HEK293 (cell line): ENCODE measurements around the gene AKAP6.

ENCODE experiments used
- CTCF ChIA-PET: fragments of 350-600 bp; formaldehyde crosslinking; extraction: SDS; loops from one replicate; lab custom pipeline; 2021; ENCODE audit warnings: antibody characterized with exemption; lab: Yijun Ruan, JAX
- POLR2A ChIA-PET: fragments of 300-600 bp; formaldehyde crosslinking; extraction: SDS; loops from one replicate; lab custom pipeline; 2020; ENCODE audit warnings: antibody characterized with exemption, inconsistent platforms; lab: Yijun Ruan, JAX
- H3K27ac ChIP-seq: fragments of 200-500 bp; sonication (Bioruptor generic); 2 replicates; pipeline ENCODE4 v1.5.1; 2014; ENCODE audit warnings: low read depth, low read length, control low read depth, inconsistent platforms; ENCODE audit errors: extremely low read depth
- H3K36me3 ChIP-seq, 2 experiments: fragments of 200-500 bp in 1 of 2; sonication (Bioruptor generic) in 1 of 2; 1 replicate in 1 of 2; 2 replicates in 1 of 2; pipeline ENCODE4 v1.5.1; 2014 to 2017; ENCODE audit warnings: inconsistent platforms in 2 of 2, low read length in 2 of 2; ENCODE audit not compliant: control insufficient read depth in 2 of 2, insufficient read depth in 1 of 2
- H3K4me1 ChIP-seq: fragments of 200-500 bp; sonication (Bioruptor generic); 2 replicates; pipeline ENCODE4 v1.5.1; 2014; ENCODE audit warnings: mild to moderate bottlenecking, low read length, inconsistent platforms; ENCODE audit not compliant: control insufficient read depth, insufficient read depth
- H3K4me3 ChIP-seq: 2 replicates; pipeline ENCODE4 v1.5.1; 2011; ENCODE audit warnings: low read depth, mild to moderate bottlenecking, control low read depth, low read length, moderate library complexity
- H3K9me3 ChIP-seq: fragments of 200-500 bp; sonication (Bioruptor generic); 2 replicates; pipeline ENCODE4 v1.5.1; 2014; ENCODE audit warnings: low read depth, low read length, inconsistent platforms; ENCODE audit not compliant: control insufficient read depth, insufficient read depth
- GLI4 ChIP-seq: fragments of 450-650 bp; formaldehyde crosslinking; IDR thresholded peaks from 2 replicates; pipeline ENCODE4 v1.5.1; 2016; ENCODE audit warnings: missing biosample characterization, missing genetic modification characterization
- GLIS1 ChIP-seq: fragments of 450-650 bp; formaldehyde crosslinking; IDR thresholded peaks from 2 replicates; pipeline ENCODE4 v1.5.1; 2016; ENCODE audit warnings: missing biosample characterization, missing genetic modification characterization
- MYNN ChIP-seq: fragments of 450-650 bp; formaldehyde crosslinking; IDR thresholded peaks from 2 replicates; pipeline ENCODE4 v1.5.1; 2016; ENCODE audit warnings: missing biosample characterization, missing genetic modification characterization, borderline replicate concordance
- RBAK ChIP-seq: fragments of 450-650 bp; formaldehyde crosslinking; IDR thresholded peaks from 2 replicates; pipeline ENCODE4 v1.5.1; 2016; ENCODE audit warnings: missing biosample characterization, missing genetic modification characterization
- ZBTB1 ChIP-seq: fragments of 450-650 bp; formaldehyde crosslinking; IDR thresholded peaks from 2 replicates; pipeline ENCODE4 v1.5.1; 2016; ENCODE audit warnings: missing biosample characterization, missing genetic modification characterization
- ZBTB17 ChIP-seq: fragments of 450-650 bp; formaldehyde crosslinking; IDR thresholded peaks from 2 replicates; pipeline ENCODE4 v1.5.1; 2016; ENCODE audit warnings: missing biosample characterization, missing genetic modification characterization
- ZBTB8A ChIP-seq: fragments of 450-650 bp; formaldehyde crosslinking; IDR thresholded peaks from 2 replicates; pipeline ENCODE4 v1.5.1; 2016; ENCODE audit warnings: missing biosample characterization, missing genetic modification characterization
- ZNF114 ChIP-seq: fragments of 450-650 bp; formaldehyde crosslinking; IDR thresholded peaks from 2 replicates; pipeline ENCODE4 v1.5.0; 2017; ENCODE audit warnings: missing biosample characterization, missing genetic modification characterization
- ZNF221 ChIP-seq: fragments of 450-650 bp; formaldehyde crosslinking; IDR thresholded peaks from 2 replicates; pipeline ENCODE4 v1.5.1; 2017; ENCODE audit warnings: missing biosample characterization, missing genetic modification characterization, borderline replicate concordance
- ZNF37A ChIP-seq: fragments of 450-650 bp; IDR thresholded peaks from 2 replicates; pipeline ENCODE4 v1.5.1; 2018; ENCODE audit warnings: missing biosample characterization, missing genetic modification characterization
- ZNF529 ChIP-seq: fragments of 450-650 bp; formaldehyde crosslinking; IDR thresholded peaks from 2 replicates; pipeline ENCODE4 v1.5.1; 2017; ENCODE audit warnings: missing genetic modification characterization, missing biosample characterization; ENCODE audit not compliant: insufficient replicate concordance
- ZNF544 ChIP-seq: fragments of 450-650 bp; formaldehyde crosslinking; IDR thresholded peaks from 2 replicates; pipeline ENCODE4 v1.5.0; 2017; ENCODE audit warnings: missing biosample characterization, missing genetic modification characterization
- ZNF561 ChIP-seq: fragments of 450-650 bp; IDR thresholded peaks from 2 replicates; pipeline ENCODE4 v1.5.1; 2018; ENCODE audit warnings: missing biosample characterization, missing genetic modification characterization, borderline replicate concordance
- ZNF629 ChIP-seq: fragments of 450-650 bp; formaldehyde crosslinking; IDR thresholded peaks from 2 replicates; pipeline ENCODE4 v1.5.1; 2017; ENCODE audit warnings: missing biosample characterization, missing genetic modification characterization
- ZNF654 ChIP-seq: fragments of 450-650 bp; formaldehyde crosslinking; IDR thresholded peaks from 2 replicates; pipeline ENCODE4 v1.5.1; 2016; ENCODE audit warnings: low read depth, missing biosample characterization, missing genetic modification characterization
- TF ChIP-seq, protein P1 (sequence below): fragments of 450-650 bp; formaldehyde crosslinking; IDR thresholded peaks from 2 replicates; pipeline ENCODE4 v1.5.1; 2017; ENCODE audit warnings: missing biosample characterization, missing genetic modification characterization
- TF ChIP-seq, protein P2 (sequence below): fragments of 450-650 bp; formaldehyde crosslinking; IDR thresholded peaks from 2 replicates; pipeline ENCODE4 v1.5.1; 2017; ENCODE audit warnings: missing biosample characterization, missing genetic modification characterization
- TF ChIP-seq, protein P3 (sequence below): fragments of 450-650 bp; formaldehyde crosslinking; IDR thresholded peaks from 2 replicates; pipeline ENCODE4 v1.5.1; 2016; ENCODE audit warnings: missing biosample characterization, missing genetic modification characterization
- TF ChIP-seq, protein P4 (sequence below): fragments of 450-650 bp; formaldehyde crosslinking; IDR thresholded peaks from 2 replicates; pipeline ENCODE4 v1.5.1; 2016; ENCODE audit warnings: missing biosample characterization, missing genetic modification characterization, low read depth
- TF ChIP-seq, protein P5 (sequence below): fragments of 450-650 bp; formaldehyde crosslinking; IDR thresholded peaks from 2 replicates; pipeline ENCODE4 v1.5.1; 2016; ENCODE audit warnings: missing biosample characterization, missing genetic modification characterization, borderline replicate concordance

The AKAP6 gene

DNA sequence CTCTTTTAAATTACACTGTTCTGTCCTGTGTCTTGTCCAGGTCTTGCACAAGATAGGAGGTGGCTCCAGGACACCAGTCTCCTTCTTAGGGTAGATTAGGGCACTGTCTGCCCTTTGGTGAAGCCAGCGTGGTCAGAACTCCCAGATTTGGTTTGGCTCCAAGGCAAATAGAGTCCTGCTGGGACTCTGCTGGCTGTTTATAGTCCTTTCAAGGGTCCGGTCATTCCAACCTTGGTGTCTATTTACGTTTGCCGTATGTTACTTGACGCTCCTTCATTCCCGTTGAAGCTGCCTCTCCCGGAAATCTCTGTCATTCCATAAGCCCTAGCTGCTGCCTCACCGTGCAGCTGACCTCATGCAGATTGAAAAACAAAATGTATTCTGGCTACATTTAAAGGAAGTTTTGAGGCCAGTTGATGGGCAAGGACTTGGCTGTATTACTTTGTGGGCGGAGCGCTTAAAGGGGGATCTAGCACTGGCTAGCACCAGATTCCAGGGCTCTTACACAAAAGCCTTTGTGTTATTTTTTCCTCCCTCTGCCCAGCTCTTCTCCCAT lies 180.6 kb downstream of the AKAP6 start (continued):
- TF ChIP-seq, protein P1, sequence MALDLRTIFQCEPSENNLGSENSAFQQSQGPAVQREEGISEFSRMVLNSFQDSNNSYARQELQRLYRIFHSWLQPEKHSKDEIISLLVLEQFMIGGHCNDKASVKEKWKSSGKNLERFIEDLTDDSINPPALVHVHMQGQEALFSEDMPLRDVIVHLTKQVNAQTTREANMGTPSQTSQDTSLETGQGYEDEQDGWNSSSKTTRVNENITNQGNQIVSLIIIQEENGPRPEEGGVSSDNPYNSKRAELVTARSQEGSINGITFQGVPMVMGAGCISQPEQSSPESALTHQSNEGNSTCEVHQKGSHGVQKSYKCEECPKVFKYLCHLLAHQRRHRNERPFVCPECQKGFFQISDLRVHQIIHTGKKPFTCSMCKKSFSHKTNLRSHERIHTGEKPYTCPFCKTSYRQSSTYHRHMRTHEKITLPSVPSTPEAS (tag by site-specific recombination) = no peak
- 0 out of 2 replicates have a peak, but pooled peaks have one; percentile 21 for TF ChIP-seq ZNF629 (tag by site-specific recombination)
- TF ChIP-seq, all 188 proteins: peak for 15

DNA sequence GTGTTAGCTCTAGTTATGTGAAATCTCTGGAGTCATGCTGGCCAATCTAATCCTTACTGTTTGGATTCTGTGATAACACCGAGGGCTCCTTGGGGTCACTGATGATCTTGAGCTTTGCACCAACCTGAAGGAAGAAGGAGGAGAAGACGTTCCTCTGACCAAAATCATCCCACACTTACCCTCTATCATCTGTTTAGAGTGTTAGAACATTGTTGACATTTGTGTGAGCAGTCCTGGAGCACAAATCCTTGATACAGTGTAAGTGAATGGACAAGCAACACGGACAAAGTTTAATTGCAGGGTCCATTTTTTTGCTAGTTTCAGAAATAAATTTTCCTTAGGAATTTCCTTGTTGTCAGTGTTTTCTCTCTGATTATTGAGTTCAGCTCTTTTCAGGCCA lies 181.7 kb downstream of the AKAP6 start:
- no peak for TF ChIP-seq GLIS1 (tag by site-specific recombination)
- TF ChIP-seq, protein P2, sequence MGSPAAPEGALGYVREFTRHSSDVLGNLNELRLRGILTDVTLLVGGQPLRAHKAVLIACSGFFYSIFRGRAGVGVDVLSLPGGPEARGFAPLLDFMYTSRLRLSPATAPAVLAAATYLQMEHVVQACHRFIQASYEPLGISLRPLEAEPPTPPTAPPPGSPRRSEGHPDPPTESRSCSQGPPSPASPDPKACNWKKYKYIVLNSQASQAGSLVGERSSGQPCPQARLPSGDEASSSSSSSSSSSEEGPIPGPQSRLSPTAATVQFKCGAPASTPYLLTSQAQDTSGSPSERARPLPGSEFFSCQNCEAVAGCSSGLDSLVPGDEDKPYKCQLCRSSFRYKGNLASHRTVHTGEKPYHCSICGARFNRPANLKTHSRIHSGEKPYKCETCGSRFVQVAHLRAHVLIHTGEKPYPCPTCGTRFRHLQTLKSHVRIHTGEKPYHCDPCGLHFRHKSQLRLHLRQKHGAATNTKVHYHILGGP (tag by site-specific recombination) = no peak
- TF ChIP-seq ZNF561 (tag by site-specific recombination) = no peak
- TF ChIP-seq ZBTB17 = no peak
- TF ChIP-seq, protein P3, sequence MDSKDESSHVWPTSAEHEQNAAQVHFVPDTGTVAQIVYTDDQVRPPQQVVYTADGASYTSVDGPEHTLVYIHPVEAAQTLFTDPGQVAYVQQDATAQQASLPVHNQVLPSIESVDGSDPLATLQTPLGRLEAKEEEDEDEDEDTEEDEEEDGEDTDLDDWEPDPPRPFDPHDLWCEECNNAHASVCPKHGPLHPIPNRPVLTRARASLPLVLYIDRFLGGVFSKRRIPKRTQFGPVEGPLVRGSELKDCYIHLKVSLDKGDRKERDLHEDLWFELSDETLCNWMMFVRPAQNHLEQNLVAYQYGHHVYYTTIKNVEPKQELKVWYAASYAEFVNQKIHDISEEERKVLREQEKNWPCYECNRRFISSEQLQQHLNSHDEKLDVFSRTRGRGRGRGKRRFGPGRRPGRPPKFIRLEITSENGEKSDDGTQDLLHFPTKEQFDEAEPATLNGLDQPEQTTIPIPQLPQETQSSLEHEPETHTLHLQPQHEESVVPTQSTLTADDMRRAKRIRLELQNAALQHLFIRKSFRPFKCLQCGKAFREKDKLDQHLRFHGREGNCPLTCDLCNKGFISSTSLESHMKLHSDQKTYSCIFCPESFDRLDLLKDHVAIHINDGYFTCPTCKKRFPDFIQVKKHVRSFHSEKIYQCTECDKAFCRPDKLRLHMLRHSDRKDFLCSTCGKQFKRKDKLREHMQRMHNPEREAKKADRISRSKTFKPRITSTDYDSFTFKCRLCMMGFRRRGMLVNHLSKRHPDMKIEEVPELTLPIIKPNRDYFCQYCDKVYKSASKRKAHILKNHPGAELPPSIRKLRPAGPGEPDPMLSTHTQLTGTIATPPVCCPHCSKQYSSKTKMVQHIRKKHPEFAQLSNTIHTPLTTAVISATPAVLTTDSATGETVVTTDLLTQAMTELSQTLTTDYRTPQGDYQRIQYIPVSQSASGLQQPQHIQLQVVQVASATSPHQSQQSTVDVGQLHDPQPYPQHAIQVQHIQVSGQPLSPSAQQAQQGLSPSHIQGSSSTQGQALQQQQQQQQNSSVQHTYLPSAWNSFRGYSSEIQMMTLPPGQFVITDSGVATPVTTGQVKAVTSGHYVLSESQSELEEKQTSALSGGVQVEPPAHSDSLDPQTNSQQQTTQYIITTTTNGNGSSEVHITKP = no peak
- TF ChIP-seq, protein P4, sequence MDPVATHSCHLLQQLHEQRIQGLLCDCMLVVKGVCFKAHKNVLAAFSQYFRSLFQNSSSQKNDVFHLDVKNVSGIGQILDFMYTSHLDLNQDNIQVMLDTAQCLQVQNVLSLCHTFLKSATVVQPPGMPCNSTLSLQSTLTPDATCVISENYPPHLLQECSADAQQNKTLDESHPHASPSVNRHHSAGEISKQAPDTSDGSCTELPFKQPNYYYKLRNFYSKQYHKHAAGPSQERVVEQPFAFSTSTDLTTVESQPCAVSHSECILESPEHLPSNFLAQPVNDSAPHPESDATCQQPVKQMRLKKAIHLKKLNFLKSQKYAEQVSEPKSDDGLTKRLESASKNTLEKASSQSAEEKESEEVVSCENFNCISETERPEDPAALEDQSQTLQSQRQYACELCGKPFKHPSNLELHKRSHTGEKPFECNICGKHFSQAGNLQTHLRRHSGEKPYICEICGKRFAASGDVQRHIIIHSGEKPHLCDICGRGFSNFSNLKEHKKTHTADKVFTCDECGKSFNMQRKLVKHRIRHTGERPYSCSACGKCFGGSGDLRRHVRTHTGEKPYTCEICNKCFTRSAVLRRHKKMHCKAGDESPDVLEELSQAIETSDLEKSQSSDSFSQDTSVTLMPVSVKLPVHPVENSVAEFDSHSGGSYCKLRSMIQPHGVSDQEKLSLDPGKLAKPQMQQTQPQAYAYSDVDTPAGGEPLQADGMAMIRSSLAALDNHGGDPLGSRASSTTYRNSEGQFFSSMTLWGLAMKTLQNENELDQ (tag by site-specific recombination) = no peak
- TF ChIP-seq MYNN (tag by site-specific recombination) = no peak
- TF ChIP-seq, protein P5, sequence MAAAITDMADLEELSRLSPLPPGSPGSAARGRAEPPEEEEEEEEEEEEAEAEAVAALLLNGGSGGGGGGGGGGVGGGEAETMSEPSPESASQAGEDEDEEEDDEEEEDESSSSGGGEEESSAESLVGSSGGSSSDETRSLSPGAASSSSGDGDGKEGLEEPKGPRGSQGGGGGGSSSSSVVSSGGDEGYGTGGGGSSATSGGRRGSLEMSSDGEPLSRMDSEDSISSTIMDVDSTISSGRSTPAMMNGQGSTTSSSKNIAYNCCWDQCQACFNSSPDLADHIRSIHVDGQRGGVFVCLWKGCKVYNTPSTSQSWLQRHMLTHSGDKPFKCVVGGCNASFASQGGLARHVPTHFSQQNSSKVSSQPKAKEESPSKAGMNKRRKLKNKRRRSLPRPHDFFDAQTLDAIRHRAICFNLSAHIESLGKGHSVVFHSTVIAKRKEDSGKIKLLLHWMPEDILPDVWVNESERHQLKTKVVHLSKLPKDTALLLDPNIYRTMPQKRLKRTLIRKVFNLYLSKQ (tag by site-specific recombination) = no peak
- TF ChIP-seq ZNF221 = no peak
- TF ChIP-seq GLI4 (tag by site-specific recombination) = no peak
- no peak for TF ChIP-seq ZNF529 (tag by site-specific recombination)
- TF ChIP-seq ZBTB1 (tag by site-specific recombination) = no peak
- TF ChIP-seq ZNF114 (tag by site-specific recombination) = no peak
- no peak for TF ChIP-seq ZBTB8A (tag by site-specific recombination)
- no peak for TF ChIP-seq ZNF544 (tag by site-specific recombination)
- no peak for TF ChIP-seq RBAK
- no peak for TF ChIP-seq ZNF37A (tag by site-specific recombination)
- no peak for TF ChIP-seq ZNF654 (tag by site-specific recombination)
- no peak overlapping the region for H3K27ac ChIP-seq
- CTCF ChIA-PET = interaction anchor here (0.6 to 0.8 kb wide), 2 partner anchors 41 to 117 kb away, joined by 3 to 4 read pairs; no protein-coding TSS in a partner anchor
- POLR2A ChIA-PET = interaction anchor here (0.7 kb wide), 1 partner anchor 963 kb away, joined by 5 read pairs; no protein-coding TSS in a partner anchor
- H3K4me1 ChIP-seq = peaks cover 7% of the 10 kb centered on the region
- no peaks in the 10 kb centered on the region for H3K9me3 ChIP-seq
- H3K36me3 ChIP-seq = no peaks in the 10 kb centered on the region
- H3K4me3 ChIP-seq = no peak overlapping the region
